Activated CD4-positive, CD25-positive, alpha-beta regulatory T cell treated with anti-CD3 and anti-CD28 coated beads, Interleukin-2, amount 50 U/mL, for 72 hours (primary cell): Measurements from ENCODE around the gene HADHB.
"Not testable (repeated sequence)": the region's sequence is repeated elsewhere in the genome, so short reads cannot be mapped to it uniquely, and the experiment has no call there.

Experiments
- DNase-seq: peaks from one replicate; pipeline ENCODE4 v3.0.0; 2021

Gene HADHB

GRCh38 chr2:26331321-26331720 is 86.6 kb downstream of the HADHB start:
- DNase-seq, result not testable (repeated sequence)

- DNase-seq, result no peak
These were observed 88.6 kb downstream of the HADHB start for GRCh38 chr2:26333293-26333692.

GRCh38 chr2:26335231-26335630 is 90.5 kb downstream of the HADHB start:
- no peak for DNase-seq

GRCh38 chr2:26336719-26337118 is 92.0 kb downstream of the HADHB start:
- no peak for DNase-seq

GRCh38 chr2:26337298-26337697 is 92.6 kb downstream of the HADHB start:
- no peak for DNase-seq
